ENCODE measurements around the gene ZSWIM6.

Gene ZSWIM6

DNA sequence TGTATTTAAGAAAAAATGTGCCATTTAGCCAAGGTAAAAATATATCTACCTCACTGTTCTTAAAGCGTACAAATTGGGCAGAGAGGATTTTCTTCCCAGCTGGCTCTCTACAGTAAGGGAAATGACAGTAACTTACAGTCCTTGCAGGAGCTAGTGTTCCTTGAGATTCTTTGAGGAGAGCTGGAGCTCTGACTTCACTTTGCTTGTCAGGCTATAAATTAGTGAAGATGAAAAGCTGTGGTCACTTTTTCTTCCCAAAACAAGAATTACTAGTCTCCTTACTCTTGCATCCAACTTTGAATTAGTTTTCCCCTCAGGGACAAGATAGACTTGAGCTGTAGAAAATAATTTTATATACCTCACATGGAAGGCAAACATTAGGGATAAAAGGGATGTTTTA, 129.9 kb downstream of the ZSWIM6 start:
- H3K27ac ChIP-seq: no peak overlapping the region
- TF ChIP-seq ZFX (IDR thresholded peaks at IDR 0.05; ENCODE audit: borderline replicate concordance): no peak
- TF ChIP-seq, protein P1, sequence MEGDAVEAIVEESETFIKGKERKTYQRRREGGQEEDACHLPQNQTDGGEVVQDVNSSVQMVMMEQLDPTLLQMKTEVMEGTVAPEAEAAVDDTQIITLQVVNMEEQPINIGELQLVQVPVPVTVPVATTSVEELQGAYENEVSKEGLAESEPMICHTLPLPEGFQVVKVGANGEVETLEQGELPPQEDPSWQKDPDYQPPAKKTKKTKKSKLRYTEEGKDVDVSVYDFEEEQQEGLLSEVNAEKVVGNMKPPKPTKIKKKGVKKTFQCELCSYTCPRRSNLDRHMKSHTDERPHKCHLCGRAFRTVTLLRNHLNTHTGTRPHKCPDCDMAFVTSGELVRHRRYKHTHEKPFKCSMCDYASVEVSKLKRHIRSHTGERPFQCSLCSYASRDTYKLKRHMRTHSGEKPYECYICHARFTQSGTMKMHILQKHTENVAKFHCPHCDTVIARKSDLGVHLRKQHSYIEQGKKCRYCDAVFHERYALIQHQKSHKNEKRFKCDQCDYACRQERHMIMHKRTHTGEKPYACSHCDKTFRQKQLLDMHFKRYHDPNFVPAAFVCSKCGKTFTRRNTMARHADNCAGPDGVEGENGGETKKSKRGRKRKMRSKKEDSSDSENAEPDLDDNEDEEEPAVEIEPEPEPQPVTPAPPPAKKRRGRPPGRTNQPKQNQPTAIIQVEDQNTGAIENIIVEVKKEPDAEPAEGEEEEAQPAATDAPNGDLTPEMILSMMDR (IDR thresholded peaks at IDR 0.05): no peak

DNA sequence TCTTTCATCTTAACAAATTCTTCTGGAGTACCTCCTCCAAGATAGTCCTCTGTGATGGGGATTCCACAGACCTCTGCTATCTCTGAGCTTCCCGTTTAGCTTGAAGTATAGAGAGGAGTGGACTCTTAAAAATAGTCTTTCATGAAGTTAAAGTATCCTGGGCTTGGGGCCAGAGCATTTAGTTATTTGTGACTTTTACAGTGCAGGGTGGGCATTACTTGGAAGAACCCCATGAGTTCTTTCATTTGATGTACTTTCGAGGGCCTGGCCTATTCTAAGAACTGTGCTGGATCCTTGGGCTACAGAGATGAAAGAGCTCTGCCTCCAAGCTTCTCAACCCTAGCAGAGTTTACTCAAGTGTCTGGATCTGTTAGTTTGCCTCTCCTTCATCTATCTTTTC, 131.5 kb downstream of the ZSWIM6 start:
- TF ChIP-seq, protein P1 (IDR thresholded peaks at IDR 0.05): no peak
- TF ChIP-seq ZFX (IDR thresholded peaks at IDR 0.05; ENCODE audit: borderline replicate concordance): no peak
- H3K27ac ChIP-seq: no peak overlapping the region

DNA sequence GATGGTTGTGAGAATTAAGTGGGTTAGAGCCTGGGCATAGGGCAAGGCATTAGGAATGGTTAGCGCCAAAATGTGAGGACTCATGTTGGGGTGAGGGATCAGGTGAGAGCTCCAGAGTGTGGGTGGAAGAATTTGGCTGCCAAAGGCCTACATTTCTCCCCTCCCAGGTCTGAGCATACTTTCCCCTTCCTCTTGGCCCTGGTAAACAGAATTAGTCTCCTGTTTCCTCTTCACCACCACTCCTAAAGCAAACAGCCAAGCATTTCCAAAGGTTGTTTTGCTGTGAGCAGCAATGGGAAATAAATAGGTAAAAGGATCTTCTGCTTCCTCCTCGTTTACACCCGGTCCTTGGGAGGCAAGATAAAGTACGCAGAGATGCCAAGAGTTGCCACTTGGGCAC, 132.5 kb downstream of the ZSWIM6 start:
- no peak overlapping the region for H3K27ac ChIP-seq
- no peak for TF ChIP-seq ZFX (IDR thresholded peaks at IDR 0.05; ENCODE audit: borderline replicate concordance)
- TF ChIP-seq, protein P1 (IDR thresholded peaks at IDR 0.05): no peak

DNA sequence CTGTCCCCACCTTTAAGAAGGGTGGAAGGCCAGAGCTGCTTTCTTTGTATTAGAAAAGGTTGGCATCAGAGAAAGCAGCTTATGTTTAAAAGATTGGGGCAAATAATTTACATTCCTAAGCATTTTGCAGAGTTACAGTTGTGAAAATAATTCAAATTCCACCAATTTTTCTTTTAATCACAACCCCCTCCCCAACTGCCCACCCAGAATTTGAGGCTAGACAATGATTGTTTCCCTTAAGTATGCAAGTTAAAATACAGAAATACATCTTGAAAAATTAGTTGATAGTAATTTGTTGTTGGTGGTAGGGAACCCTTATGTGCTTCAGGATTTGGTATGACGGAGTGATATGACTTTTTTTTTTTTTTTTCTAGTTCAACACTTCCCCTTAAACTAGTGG, 133.0 kb downstream of the ZSWIM6 start:
- TF ChIP-seq ZFX (IDR thresholded peaks at IDR 0.05; ENCODE audit: borderline replicate concordance): no peak
- TF ChIP-seq, protein P1 (IDR thresholded peaks at IDR 0.05): no peak
- no peak overlapping the region for H3K27ac ChIP-seq

DNA sequence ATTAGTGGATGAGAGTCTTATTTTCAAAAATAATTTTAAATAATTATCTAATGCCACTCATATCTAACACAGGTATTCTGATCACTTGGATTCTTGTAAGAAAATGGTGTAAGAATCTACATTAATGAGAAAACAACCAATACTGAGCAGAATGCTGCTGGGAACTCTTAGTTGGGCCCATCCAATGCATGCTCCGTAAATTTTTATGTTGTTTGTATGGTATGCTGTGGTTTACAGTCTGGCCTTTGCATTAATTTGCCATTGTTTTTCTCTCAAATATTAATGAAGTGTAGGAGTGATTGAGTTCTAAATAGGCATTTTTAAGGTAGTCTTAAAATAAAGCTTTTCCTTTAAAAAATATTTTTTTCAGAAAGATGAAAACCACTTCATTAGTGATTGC, 133.4 kb downstream of the ZSWIM6 start:
- TF ChIP-seq, protein P1 (IDR thresholded peaks at IDR 0.05): no peak
- no peak for TF ChIP-seq ZFX (IDR thresholded peaks at IDR 0.05; ENCODE audit: borderline replicate concordance)
- no peak overlapping the region for H3K27ac ChIP-seq

DNA sequence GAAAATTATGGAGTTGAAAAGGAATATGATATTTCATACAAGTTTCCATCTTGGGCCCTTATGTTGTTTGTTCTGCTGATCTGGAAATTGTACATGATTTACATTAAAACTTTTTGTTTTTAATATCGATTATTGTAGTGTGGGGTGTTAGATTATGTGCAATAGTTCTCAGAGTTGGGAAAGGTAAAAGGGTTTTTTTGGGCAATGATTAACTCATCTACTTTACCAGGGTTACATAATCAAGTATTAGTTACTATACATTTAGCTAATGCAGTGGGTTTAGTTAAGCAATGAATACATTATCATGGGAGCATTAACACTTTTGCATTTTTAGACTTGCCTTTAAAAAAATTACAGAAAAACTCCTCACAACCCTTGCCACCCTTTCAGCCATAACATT, 134.0 kb downstream of the ZSWIM6 start:
- H3K27ac ChIP-seq: no peak overlapping the region
- TF ChIP-seq ZFX (IDR thresholded peaks at IDR 0.05; ENCODE audit: borderline replicate concordance): no peak
- TF ChIP-seq, protein P1 (IDR thresholded peaks at IDR 0.05): no peak

DNA sequence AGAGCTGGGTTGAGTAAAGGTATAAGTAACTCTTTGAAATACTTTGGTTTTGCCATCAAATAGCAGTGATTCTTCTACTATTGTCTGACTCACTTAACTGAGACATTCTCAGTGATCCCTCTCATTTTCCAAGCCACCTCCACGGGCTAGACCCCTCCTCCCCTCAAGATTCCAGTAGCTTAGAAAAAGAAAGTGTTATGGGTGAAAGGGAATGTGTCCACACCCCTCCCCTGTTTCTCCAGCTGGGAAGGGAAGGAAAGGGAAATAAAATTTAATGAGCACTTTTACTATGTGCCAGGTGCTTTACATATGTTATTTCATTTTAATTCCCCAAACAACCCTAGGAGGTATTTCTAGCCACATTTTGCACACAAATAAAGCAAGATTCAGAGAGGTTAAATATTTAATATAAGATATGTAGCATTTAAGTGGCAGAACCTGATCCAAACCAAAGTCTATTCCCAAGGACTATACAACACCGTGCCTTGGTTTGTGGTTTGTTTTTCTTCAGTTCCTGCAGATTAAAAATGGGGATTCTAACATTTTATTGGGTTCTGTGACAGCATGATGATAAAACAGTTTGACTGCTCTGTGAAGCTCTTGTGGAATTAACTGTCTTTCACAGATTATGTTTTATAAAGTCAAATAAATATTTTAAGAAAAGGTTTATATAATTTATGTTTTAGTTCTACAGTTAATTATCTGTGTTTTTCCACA, 135.9 kb downstream of the ZSWIM6 start:
- no peak overlapping the region for H3K27ac ChIP-seq
- TF ChIP-seq, protein P1 (IDR thresholded peaks at IDR 0.05): no peak
- TF ChIP-seq ZFX (IDR thresholded peaks at IDR 0.05; ENCODE audit: borderline replicate concordance): no peak

Measured in 22Rv1 (cell line).